Heart left ventricle (tissue), 16 donors: Measurements from ENCODE around the gene PDE3A. TPM values are rescaled to one million over a fixed set of nuclear protein-coding genes. Genes with fewer than 3 reads are reported as not detected.
"Not testable (repeated sequence)": the region's sequence is repeated elsewhere in the genome, so short reads cannot be mapped to it uniquely, and the experiment has no call there.

Experiments used
- ATAC-seq, 4 donors: fragments of 200-7000 bp; cut with Tn5 transposase; one replicate each; pipeline ENCODE4 v1.9.1; 2020 to 2022; ENCODE audit warnings: moderate library complexity in 4 of 4, mild to moderate bottlenecking in 3 of 4, moderate number of reproducible peaks in 1 of 4
- DNase-seq, 5 donors: peaks; one replicate each; pipeline ENCODE4 v3.0.0-alpha.2; 2020
- H3K27ac ChIP-seq, 12 donors: fragments of 200-600 bp; sonication (generic) in 4 of 12; one replicate each; pipeline versions ENCODE4 v1.5.0 to v1.8.0; 2016 to 2022; ENCODE audit warnings: mild to moderate bottlenecking in 2 of 12
- H3K27me3 ChIP-seq, 9 donors: fragments of 200-600 bp; sonication (generic) in 2 of 9; one replicate each; pipeline versions ENCODE4 v1.5.1 to v1.8.0; 2016 to 2022; ENCODE audit warnings: mild to moderate bottlenecking in 3 of 9
- H3K36me3 ChIP-seq, 9 donors: fragments of 200-600 bp; sonication (generic) in 2 of 9; one replicate each; pipeline versions ENCODE4 v1.5.0 to v1.8.0; 2018 to 2022; ENCODE audit warnings: mild to moderate bottlenecking in 2 of 9
- H3K4me1 ChIP-seq, 12 donors: fragments of 200-600 bp; sonication (generic) in 4 of 12; one replicate each; pipeline versions ENCODE4 v1.5.0 to v1.8.0; 2016 to 2022; ENCODE audit warnings: mild to moderate bottlenecking in 3 of 12
- H3K4me3 ChIP-seq, 12 donors: fragments of 200-600 bp; sonication (generic) in 4 of 12; one replicate each; pipeline versions ENCODE4 v1.5.0 to v1.8.0; 2017 to 2022; ENCODE audit warnings: mild to moderate bottlenecking in 9 of 12, moderate library complexity in 4 of 12
- H3K9me3 ChIP-seq, 12 donors: fragments of 200-600 bp; sonication (generic) in 4 of 12; one replicate each; pipeline versions ENCODE4 v1.5.0 to v1.8.0; 2016 to 2022; ENCODE audit warnings: mild to moderate bottlenecking in 1 of 12
- POLR2A ChIP-seq, 2 donors: fragments of 450-650 bp; IDR thresholded peaks; one replicate each; pipeline ENCODE4 v1.6.1; 2017; ENCODE audit warnings: antibody characterized with exemption in 2 of 2, mild to moderate bottlenecking in 2 of 2, moderate library complexity in 2 of 2
- WGBS, 4 donors: extraction: QIAGEN DNeasy Blood & Tissue Kit in 2 of 4; methylation state at CpG; one replicate each; pipeline versions ENCODE4 v1.1.5 to v1.1.7; 2013 to 2018; 5-methylcytosine and 5-hydroxymethylcytosine counted together
- intact Hi-C, 10 donors: fragments of 100-400 bp; cut with DNase I; formaldehyde crosslinking; loops; one replicate each; pipeline versions ENCODE4 v1.11.1 to v1.14.2; 2022
- polyA plus RNA-seq, 2 donors: library from polyadenylated mRNA; stranded (reverse); fragments of 200-250 nt; gene quantifications; one replicate each; pipeline ENCODE4 v1.2.3, GENCODE V29; 2013
- total RNA-seq, 9 donors: library from RNA; depleted of rRNA in 2 of 9; stranded (reverse); fragments of >200 nt in 2 of 9; fragmentation: NEBNext Ultra II Directional in 3 of 9; extraction: Animal tissue kit (Norgen Biotek cat#: 25700) in 3 of 9; gene quantifications; one replicate each; pipeline versions ENCODE4 v1.1.0 to v1.2.4, GENCODE V29; 2016 to 2023
- TF ChIP-seq, protein P1 (sequence below), 12 donors: fragments of 200-600 bp; sonication (generic) in 4 of 12; IDR thresholded peaks; one replicate each; pipeline versions ENCODE4 v1.5.0 to v1.8.0; 2018 to 2022; ENCODE audit warnings: antibody characterized with exemption in 12 of 12, mild to moderate bottlenecking in 5 of 12
- donor health status: ischemic (EF 13 %, LVEDD 7.1; RV severe dilation, severe dysfunction).
- donor health status: healthy with polysubstance abuse.
- donor health status: DM: no; HTN: yes; CAD: no.
- donor health status: DM: no; HTN: no; CAD: no.
- donor health status: ischemic (EF 25% LVEDD 6.9; RV normal size, moderate dysfunction).
- donor health status: ischemic (EF 25% LVEDD 5.7; RV mildly dilated, moderate dysfunction).
- donor health status: healthy.
- donor health status: DM: yes; HTN: yes; CAD: no.
- donor health status: ischemic (EF 35%, LVEDD 5.7; RV mildly dilated, moderate dysfunction).
- donor health status: nonischemic (EF 11% LVEDD 7.7; RV severe dilation, severe dysfunction).
- donor health status: DM: yes; HTN: yes; CAD: no.
- donor health status: PGD.
- donor health status: ischemic (EF 29% LVEDD 5.4; RV normal size, mild dysfunction).
- donor health status: nonischemic (EF 23%, LVEDD 6.1; RV moderate dilation, normal function).

Gene PDE3A
- total and polyA plus RNA-seq, 11 donors = 44.5 to 295 (median 183) TPM

DNA sequence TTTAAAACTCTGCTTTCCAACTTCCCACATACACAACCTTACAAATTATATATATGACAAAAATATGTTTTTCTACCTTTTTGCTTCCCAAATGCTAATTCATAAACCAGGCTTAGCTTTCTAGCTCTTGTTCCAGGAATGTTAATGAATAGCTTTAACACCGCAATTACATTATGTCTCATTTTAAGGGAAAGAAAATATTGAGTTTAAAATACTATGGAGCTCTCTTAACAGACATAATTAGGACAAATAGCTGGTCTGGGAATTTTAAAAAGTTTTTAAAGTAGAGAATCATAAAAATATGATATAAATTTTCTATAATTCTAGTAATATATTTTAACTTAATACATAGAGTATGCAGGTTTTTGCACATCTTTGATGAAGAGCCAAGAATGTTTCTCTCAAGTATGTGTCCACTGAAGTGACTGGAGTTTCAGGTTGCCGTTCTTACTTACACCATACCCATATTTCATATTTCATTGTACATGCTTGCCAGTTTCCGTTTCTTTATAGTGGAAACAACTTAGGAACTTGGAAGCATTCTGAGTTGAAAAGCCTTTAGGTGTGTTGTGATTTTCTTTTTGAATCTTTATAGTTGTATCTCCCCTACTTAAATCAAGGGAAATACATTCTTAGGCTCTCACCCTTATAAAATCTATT lies 236.2 kb downstream of the PDE3A start:
- Histone ChIP-seq H3K27ac (peak overlapping the region in 7 of 12 donors; percentile 10 to 70 (median 65)), H3K4me3 (no peak overlapping the region), H3K9me3 (no peaks in the 10 kb centered on the region), H3K36me3 (no peaks in the 10 kb centered on the region), H3K4me1 (peaks cover 0 to 52% (median 15%) of the 10 kb centered on the region in 12 donors), H3K27me3 (no peaks in the 10 kb centered on the region)
- no peak for TF ChIP-seq POLR2A (IDR thresholded peaks at IDR 0.05)
- TF ChIP-seq, protein P1, sequence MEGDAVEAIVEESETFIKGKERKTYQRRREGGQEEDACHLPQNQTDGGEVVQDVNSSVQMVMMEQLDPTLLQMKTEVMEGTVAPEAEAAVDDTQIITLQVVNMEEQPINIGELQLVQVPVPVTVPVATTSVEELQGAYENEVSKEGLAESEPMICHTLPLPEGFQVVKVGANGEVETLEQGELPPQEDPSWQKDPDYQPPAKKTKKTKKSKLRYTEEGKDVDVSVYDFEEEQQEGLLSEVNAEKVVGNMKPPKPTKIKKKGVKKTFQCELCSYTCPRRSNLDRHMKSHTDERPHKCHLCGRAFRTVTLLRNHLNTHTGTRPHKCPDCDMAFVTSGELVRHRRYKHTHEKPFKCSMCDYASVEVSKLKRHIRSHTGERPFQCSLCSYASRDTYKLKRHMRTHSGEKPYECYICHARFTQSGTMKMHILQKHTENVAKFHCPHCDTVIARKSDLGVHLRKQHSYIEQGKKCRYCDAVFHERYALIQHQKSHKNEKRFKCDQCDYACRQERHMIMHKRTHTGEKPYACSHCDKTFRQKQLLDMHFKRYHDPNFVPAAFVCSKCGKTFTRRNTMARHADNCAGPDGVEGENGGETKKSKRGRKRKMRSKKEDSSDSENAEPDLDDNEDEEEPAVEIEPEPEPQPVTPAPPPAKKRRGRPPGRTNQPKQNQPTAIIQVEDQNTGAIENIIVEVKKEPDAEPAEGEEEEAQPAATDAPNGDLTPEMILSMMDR (IDR thresholded peaks at IDR 0.05) = no peak
- no peak for ATAC-seq
- no peak for DNase-seq
- WGBS, 4 donors = 52 to 63% (median 58%) methylated on average over 3 of the region's 3 CpGs
- intact Hi-C loops = loop anchor here in 5 of 10 donors (5.0 to 10.0 kb wide), 6 partner anchors 137 to 860 kb away; partner anchors contain the start of gene PDE3A (in 1 of the 5)

DNA sequence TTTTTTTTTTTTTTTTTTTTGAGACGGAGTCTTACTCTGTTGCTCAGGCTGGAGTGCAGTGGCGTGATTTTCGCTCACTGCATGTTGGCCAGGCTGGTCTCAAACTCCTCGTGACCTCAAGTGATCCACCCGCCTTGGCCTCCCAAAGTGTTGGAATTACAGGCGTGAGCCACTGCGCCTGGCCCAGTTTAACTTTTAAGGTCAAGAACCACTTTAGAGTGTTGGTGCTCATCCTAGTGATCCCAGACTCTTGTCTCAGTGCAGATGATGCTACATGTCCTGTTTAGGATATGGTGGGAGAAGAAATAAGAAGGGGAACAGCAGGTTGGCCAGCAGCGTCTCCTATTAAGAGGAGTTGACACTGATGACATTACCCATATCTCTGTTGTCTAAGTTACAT lies 246.7 kb downstream of the PDE3A start:
- H3K27me3 ChIP-seq, H3K27ac ChIP-seq, H3K4me3 ChIP-seq, DNase-seq, H3K9me3 ChIP-seq: not testable (repeated sequence)
- Histone ChIP-seq H3K36me3 (peaks cover 0 to 44% (median 5%) of the 10 kb centered on the region in 9 donors), H3K4me1 (peaks cover 0 to 25% (median 1%) of the 10 kb centered on the region in 12 donors)
- intact Hi-C loops = loop anchor here in 1 of 10 donors (10.0 kb wide), 1 partner anchor 700 kb away; no protein-coding TSS in a partner anchor
- WGBS, 4 donors = 65 to 85% (median 68%) methylated on average over 8 of the region's 8 CpGs
- peak; percentile 33 to 58 (median 43) for ATAC-seq

DNA sequence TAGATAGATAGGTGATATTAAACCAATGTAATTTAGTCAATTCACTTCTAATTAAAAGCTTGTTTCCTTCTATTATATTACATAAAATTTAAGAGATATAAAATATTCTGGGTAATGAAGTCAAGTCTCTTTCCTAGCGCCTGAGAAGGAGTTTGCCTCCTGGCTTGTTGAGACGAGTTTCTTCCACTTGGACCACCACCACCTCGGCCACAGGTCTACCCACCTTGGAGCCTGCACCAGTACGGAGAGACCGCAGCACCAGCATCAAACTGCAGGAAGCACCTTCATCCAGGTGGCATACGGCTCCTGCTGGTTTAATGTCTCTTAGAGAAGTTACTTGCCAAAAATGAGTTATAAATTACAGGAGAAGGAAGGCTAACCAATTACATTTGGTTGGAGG lies 247.8 kb downstream of the PDE3A start:
- no peak for DNase-seq
- Histone ChIP-seq H3K9me3 (no peaks in the 10 kb centered on the region), H3K4me3 (no peak overlapping the region), H3K4me1 (peaks cover 0 to 17% (median 0%) of the 10 kb centered on the region in 12 donors), H3K27me3 (no peaks in the 10 kb centered on the region), H3K27ac (no peak overlapping the region), H3K36me3 (peaks cover 0 to 54% (median 6%) of the 10 kb centered on the region in 9 donors)
- intact Hi-C loops = loop anchor here in 1 of 10 donors (10.0 kb wide), 1 partner anchor 701 kb away; no protein-coding TSS in a partner anchor
- TF ChIP-seq, protein P1 (IDR thresholded peaks at IDR 0.05) = no peak
- no peak for TF ChIP-seq POLR2A (IDR thresholded peaks at IDR 0.05)
- ATAC-seq = no peak
- WGBS, 4 donors = 90 to 96% (median 91%) methylated on average over 6 of the region's 6 CpGs

DNA sequence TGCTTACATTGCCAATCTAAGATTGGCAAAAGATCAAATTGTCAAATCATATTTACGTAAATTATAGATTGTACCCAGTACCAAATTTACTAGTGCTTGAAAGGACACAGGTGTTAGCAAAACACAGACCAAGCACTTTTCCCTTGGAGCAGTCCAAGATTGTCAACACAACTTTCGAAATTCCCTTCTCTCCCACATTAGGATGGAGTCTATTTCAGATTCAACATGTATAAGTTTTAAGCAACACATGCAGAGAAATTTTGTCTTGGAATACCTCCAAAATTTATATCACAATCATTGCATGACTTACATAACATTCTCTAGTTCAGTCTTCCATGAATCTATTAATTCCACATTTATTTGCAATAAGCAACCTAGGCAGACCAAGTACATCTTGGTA lies 251.9 kb downstream of the PDE3A start:
- Histone ChIP-seq H3K27ac (no peak overlapping the region), H3K4me1 (peaks cover 0 to 9% (median 0%) of the 10 kb centered on the region in 12 donors), H3K36me3 (peaks cover 0 to 74% (median 18%) of the 10 kb centered on the region in 9 donors), H3K9me3 (no peaks in the 10 kb centered on the region), H3K27me3 (no peaks in the 10 kb centered on the region), H3K4me3 (no peak overlapping the region)
- intact Hi-C loops = loop anchor here in 1 of 10 donors (10.0 kb wide), 1 partner anchor 705 kb away; no protein-coding TSS in a partner anchor
- ATAC-seq = no peak
- WGBS, 4 donors = 65 to 75% (median 70%) methylated on average over 2 of the region's 2 CpGs
- TF ChIP-seq, protein P1 (IDR thresholded peaks at IDR 0.05) = no peak
- TF ChIP-seq POLR2A (IDR thresholded peaks at IDR 0.05) = no peak
- DNase-seq = no peak
